Measurements from ENCODE around the gene ADM5.

ADM5 gene

GRCh38 chr19:49657493-49658138 is 31.8 kb upstream of the ADM5 start:
- no peak for FAIRE-seq
- no peak for DNase-seq (ENCODE audit: extremely low spot score, insufficient read length, low read depth)

GRCh38 chr19:49658139-49658517 is 31.3 kb upstream of the ADM5 start:
- DNase-seq (ENCODE audit: extremely low spot score, insufficient read length, low read depth): no peak
- no peak for FAIRE-seq

DNA sequence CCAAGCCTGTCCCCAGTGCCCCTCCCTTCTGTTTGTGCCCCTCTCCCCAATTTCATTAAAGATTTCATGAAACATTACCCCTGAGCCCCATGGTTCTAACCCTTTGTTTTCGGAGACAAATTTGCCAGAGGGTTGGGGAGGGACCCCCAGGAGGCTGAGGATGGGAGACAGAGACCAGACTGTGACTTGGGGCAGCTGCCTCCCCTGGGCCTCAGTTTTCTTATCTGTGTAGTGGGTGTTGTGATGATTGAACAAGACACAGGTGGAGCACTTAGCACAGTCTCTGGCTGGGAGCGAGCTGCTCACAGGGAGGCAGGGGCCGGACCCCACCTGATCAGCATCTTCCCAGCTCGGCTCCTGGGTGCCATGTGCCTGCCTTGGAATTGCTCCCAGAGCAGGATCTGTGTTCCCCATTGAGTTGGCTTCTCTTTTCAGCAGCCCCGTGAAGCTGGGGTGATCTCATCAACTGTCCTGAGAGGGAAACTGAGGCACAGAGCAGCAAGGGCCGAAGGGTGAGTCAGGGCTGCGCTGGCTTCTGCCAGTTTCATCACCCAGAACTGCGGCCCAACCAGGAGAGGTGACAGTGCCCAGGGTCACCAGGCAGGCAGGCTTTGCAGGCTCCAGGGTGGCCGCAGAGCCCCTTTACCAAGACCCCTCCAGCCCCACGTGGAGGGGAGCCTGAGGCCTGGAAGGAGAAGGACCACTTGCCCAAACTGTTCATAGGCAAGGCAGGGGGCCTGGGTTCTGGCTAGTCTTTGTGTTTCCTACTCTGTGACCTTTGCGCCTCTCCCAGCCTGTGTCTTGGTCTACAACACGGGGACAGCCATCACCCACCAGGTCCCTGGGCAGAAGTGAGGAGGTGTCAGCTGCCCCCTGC is 30.6 kb upstream of the ADM5 start:
- DNase-seq (ENCODE audit: extremely low spot score, insufficient read length, low read depth) (no peak), FAIRE-seq (no peak)

- DNase-seq (ENCODE audit: extremely low spot score, insufficient read length, low read depth) (no peak), FAIRE-seq (no peak)
Observed at GRCh38 chr19:49660338-49660961, 28.9 kb upstream of the ADM5 start.

DNA sequence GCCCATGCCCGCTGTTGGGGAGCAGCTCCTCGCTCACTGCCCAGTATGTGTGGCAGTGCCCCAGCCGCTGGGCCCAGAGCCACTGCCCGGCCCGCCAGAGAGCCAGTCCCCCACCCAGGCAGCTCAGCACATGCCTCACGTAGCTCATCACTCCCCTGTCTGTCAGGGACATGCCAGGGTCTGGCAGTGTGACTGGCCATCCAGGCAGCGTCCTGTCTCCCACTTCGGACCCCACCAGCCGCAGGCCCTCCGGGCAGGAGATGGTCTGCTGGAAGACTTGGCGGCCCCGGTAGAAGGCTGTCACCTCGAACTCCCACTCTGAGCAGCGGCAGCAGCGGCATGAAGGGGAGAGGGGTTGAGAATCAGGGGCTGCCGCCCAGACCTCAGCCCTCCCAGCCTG is 27.4 kb upstream of the ADM5 start:
- DNase-seq (ENCODE audit: extremely low spot score, insufficient read length, low read depth): no peak
- no peak for FAIRE-seq

GRCh38 chr19:49663224-49663623 is 26.2 kb upstream of the ADM5 start:
- FAIRE-seq (no peak), DNase-seq (ENCODE audit: extremely low spot score, insufficient read length, low read depth) (no peak)

DNA sequence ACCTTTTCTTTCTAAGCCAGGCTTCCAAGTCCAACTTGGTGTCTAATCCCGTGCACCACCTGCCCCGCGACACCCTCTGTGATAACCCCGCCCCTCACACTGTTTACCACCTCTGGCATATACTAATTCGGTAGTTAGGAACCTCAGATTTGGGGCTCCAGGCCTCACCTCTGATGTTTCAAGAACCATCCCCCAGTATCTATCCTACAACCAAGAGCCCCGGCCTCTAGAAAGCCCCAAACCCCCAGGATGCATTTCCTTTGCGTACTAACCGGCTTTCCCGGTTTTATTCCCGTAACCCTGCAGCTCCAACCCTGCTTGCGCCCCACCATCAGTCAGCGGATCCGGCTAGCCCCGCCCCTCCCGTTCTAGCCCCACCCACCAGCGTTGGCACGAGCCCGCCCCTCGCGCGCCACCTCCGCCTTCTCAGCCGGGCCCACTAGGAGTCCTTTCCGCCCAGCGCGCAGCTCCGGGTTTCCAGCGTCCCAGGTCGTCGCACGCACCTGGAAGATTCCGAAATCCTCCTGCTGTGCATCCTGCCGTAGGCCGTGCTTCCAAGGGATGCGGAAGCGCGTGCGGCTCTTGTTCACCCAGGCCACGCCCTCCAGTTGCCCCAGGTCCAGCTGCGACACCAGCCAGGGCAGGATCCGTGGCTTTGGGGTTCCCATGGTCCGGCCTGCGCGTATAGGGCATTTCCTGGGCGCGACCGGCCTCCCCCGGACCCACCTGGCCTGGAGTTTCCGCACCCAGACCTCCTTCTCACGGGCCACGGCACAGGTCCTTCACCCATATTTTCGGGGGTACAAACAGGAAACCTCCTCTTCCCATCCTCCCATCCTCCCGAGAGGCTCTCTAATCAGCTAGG is 25.0 kb upstream of the ADM5 start:
- FAIRE-seq (no peak), DNase-seq (ENCODE audit: extremely low spot score, insufficient read length, low read depth) (peak; percentile 68)

DNA sequence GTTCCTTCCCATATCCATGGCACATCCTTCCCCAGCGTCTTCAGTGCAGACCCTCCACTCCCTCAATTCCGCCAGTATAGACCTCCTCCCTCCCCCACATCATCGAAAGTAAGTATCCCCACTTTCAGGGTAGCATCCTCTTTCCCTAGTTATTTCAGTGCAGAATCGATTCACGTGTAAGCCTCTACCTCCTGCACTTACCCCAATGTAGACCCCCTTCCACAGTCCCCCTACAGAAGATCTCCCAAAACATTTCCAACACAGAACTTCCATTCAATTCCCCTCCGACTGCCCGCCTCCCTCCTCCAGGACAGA is 24.4 kb upstream of the ADM5 start:
- FAIRE-seq: no peak
- DNase-seq (ENCODE audit: extremely low spot score, insufficient read length, low read depth): no peak

DNA sequence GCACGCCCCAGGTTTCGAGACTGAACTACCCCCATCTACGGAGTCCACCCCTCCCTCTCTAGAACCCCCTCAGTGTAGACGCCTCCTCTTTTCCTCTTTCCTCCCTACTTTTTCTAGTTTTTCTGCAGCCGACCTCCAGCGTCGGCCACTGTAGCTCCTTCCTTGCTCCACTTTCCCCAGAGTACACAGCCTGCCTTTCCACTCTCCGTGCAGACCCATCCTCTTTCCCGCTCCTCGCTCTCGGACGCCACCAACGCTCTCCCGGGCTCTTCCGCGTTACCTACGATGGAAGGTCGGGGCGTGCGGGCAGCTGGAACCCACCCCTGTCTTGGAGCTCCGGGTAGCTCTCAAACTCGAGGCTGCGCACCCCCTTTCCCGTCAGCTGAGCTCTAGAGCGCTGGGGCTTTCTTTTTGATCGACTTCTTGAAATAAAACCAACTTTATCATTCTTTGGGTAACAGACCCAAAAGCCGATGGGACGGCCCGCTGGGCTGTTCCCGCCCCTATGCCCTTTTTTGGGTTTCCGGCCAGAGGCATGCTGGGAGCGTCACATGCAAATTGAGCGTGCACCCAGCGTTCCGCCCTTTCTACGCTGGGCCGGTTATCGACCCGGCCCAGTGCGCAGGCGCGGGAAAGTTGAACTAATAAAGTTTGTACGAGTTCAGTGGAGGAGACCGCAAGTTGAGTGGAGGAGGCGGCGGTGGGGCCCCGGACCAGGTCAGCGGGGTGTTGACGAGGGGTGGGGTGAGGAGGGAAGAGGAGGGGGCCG is 23.9 kb upstream of the ADM5 start, which contains the start of the genes BCL2L12 and IRF3:
Gene BCL2L12, plus strand, starts transcription at position 583 of the 769 bp plus-strand sequence. CDS start 760 bp downstream, outside the sequence.
Gene IRF3, minus strand, starts transcription at position 507 of the 769 bp plus-strand sequence. CDS start 1,019 bp downstream, outside the sequence.
- DNase-seq (ENCODE audit: extremely low spot score, insufficient read length, low read depth): peak; percentile 96
- peak; percentile 97 for FAIRE-seq

- FAIRE-seq (no peak), DNase-seq (ENCODE audit: extremely low spot score, insufficient read length, low read depth) (no peak)
Observed at GRCh38 chr19:49666120-49666444, 23.3 kb upstream of the ADM5 start.

- no peak for FAIRE-seq
- DNase-seq (ENCODE audit: extremely low spot score, insufficient read length, low read depth): no peak
Observed at GRCh38 chr19:49667473-49667872, 21.9 kb upstream of the ADM5 start.

DNA sequence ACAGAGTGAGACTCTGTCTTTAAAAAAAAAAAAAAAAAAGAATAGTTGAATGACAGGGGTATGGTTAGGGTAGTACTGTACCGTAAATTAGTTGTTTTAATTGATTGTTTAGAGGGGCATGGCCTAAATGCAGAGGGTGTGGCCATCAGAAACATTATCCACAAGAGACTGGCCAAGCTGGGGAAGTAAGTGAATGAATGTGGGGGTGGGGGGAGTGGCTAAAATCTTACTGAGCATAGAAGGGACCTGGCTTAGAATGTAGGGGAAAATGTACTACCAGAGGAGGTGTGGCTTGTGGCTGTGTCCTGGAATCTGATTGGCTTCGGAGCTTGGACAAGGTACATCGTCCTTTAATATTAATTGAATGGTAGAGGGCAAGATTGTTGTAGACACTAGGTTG is 19.9 kb upstream of the ADM5 start:
- FAIRE-seq (no peak), DNase-seq (ENCODE audit: extremely low spot score, insufficient read length, low read depth) (no peak)

- DNase-seq (ENCODE audit: extremely low spot score, insufficient read length, low read depth): peak; percentile 70
- FAIRE-seq: peak; percentile 85
Observed at GRCh38 chr19:49672131-49672919, 17.1 kb upstream of the ADM5 start.

- FAIRE-seq (no peak), DNase-seq (ENCODE audit: extremely low spot score, insufficient read length, low read depth) (no peak)
Observed at GRCh38 chr19:49676136-49676783, 13.1 kb upstream of the ADM5 start.

DNA sequence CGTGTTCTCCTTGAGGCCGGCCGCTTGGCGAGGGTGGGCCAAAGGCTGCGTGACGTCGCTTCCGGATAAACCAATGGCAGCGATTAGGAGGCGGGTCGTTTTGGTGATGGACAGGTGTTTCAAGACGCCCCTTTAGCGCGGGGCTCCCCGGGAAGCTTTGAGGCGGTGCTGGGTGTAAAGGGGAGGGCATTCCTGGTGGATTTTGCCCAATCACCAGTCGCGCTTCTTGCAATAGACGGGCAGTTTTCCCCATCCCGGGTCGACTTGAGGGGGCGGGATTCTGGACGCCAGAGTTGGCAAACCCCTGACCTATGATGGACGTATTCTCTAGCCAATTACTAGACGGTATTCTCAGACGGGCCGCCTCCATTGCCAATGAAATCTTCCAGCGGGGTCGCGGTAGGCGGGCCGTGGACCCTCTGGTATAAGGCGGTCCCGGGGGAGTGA is 12.6 kb upstream of the ADM5 start:
- peak; percentile 90 for DNase-seq (ENCODE audit: extremely low spot score, insufficient read length, low read depth)
- FAIRE-seq: peak; percentile 100

DNA sequence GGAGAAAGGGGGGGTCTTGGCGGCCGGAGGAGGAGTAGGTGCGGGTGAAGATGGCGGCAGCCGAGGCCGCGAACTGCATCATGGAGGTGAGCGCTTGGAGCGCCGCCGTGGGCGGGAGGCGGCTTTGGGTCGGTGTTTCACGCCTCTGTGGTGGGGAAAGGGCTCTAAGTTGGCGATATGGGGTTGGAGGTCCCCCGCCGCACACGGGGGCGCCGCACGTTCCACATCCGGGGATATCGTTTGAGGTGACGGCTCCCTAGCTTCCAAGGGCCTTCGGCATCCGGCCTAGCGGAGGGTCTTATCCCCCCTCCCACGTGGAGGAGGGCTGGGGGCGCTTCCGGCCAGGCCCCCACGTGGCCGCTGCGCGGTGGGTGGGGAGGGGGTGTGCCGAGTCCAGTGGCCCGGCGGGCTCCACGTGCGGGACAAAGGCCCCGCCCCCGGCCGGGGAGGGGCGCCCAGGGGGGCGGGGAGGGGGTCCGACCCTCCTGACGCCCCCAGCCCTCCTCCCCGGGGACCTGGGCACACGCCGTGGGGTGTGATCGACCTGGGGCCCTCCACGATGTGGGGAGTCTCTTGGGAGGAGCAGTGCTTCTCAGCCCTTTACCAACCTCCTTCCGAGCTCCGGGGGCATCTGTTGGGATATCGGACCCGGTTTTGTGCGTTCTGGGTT is 12.0 kb upstream of the ADM5 start, which contains the start of gene PRMT1:
Gene PRMT1, plus strand, starts transcription at position 41 of the 670 bp plus-strand sequence. Its CDS starts 10 bp downstream, at position 51.
- DNase-seq (ENCODE audit: extremely low spot score, insufficient read length, low read depth) (no peak), FAIRE-seq (peak; percentile 35)

GRCh38 chr19:49677901-49678674 is 11.3 kb upstream of the ADM5 start:
- FAIRE-seq (peak; percentile 80), DNase-seq (ENCODE audit: extremely low spot score, insufficient read length, low read depth) (no peak)
